ENCODE data around the gene INHBC.

- no peak for TF ChIP-seq CTCF (IDR thresholded peaks at IDR 0.05 in 2 of 3, conservative IDR thresholded peaks at IDR 0.05 in 1 of 3; ENCODE audit: borderline replicate concordance in 1 of 3, insufficient read depth in 1 of 3, low read depth in 2 of 3, low read length in 2 of 3)
- no peak for TF ChIP-seq ZNF274 (IDR thresholded peaks at IDR 0.05; ENCODE audit: low read depth, low read length)
- no peak for TF ChIP-seq ATF3 (IDR thresholded peaks at IDR 0.05)
- TF ChIP-seq POLR2A (IDR thresholded peaks at IDR 0.05; ENCODE audit: borderline replicate concordance, extremely low read depth, insufficient read depth, insufficient read length) = no peak
- TF ChIP-seq ELF1 (IDR thresholded peaks at IDR 0.05; ENCODE audit: borderline replicate concordance, low read depth) = no peak
- TF ChIP-seq RAD21 (IDR thresholded peaks at IDR 0.05; ENCODE audit: low read depth) = no peak
These were observed 25.3 kb downstream of the INHBC start, which contains the start of gene GLI1 for GRCh38 chr12:57459750-57460467.
